Mesenchymal stem cell (in vitro differentiated cells and primary cell): ENCODE data around the gene PIP4K2C.
"Not testable (repeated sequence)": the region's sequence is repeated elsewhere in the genome, so short reads cannot be mapped to it uniquely, and the experiment has no call there.

Experiments used
- DNase-seq: peaks from one replicate; pipeline ENCODE4 v3.0.0-alpha.2; 2013
- H2AFZ ChIP-seq: one replicate; pipeline ENCODE4 v1.6.1; 2013; ENCODE audit warnings: low read depth, mild to moderate bottlenecking, control low read depth, inconsistent platforms, low read length, moderate library complexity
- H2AK5ac ChIP-seq: 2 replicates; pipeline ENCODE4 v1.6.1; 2013; ENCODE audit warnings: low read length, moderate library complexity, mild to moderate bottlenecking, inconsistent platforms; ENCODE audit not compliant: severe bottlenecking
- H2BK120ac ChIP-seq: one replicate; pipeline ENCODE4 v1.6.1; 2013; ENCODE audit warnings: low read depth, mild to moderate bottlenecking, inconsistent platforms, low read length, moderate library complexity
- H2BK12ac ChIP-seq, 2 experiments: one replicate each; pipeline ENCODE4 v1.6.1; 2013; ENCODE audit warnings: inconsistent platforms in 2 of 2, low read length in 2 of 2, mild to moderate bottlenecking in 2 of 2, moderate library complexity in 2 of 2, control low read depth in 1 of 2
- H2BK15ac ChIP-seq: one replicate; pipeline ENCODE4 v1.6.1; 2013; ENCODE audit warnings: mild to moderate bottlenecking, low read depth, inconsistent platforms; ENCODE audit not compliant: poor library complexity, severe bottlenecking
- H2BK5ac ChIP-seq: 2 replicates; pipeline ENCODE4 v1.6.1; 2013; ENCODE audit warnings: low read depth, mild to moderate bottlenecking, low read length, control low read depth, inconsistent platforms; ENCODE audit not compliant: poor library complexity, severe bottlenecking
- H3K14ac ChIP-seq, 2 experiments: one replicate each; pipeline ENCODE4 v1.6.1; 2013; ENCODE audit warnings: inconsistent platforms in 2 of 2, low read length in 2 of 2, control low read depth in 1 of 2, mild to moderate bottlenecking in 1 of 2, moderate library complexity in 1 of 2
- H3K18ac ChIP-seq, 2 experiments: one replicate each; pipeline ENCODE4 v1.6.1; 2013; ENCODE audit warnings: inconsistent platforms in 2 of 2, low read length in 2 of 2, control low read depth in 1 of 2, low read depth in 1 of 2, mild to moderate bottlenecking in 1 of 2
- H3K23ac ChIP-seq, 2 experiments: one replicate each; pipeline ENCODE4 v1.6.1; 2013; ENCODE audit warnings: inconsistent platforms in 2 of 2, low read length in 2 of 2, mild to moderate bottlenecking in 2 of 2, moderate library complexity in 2 of 2, control low read depth in 1 of 2
- H3K27ac ChIP-seq: 2 replicates; pipeline ENCODE4 v1.5.1; 2013; ENCODE audit warnings: mild to moderate bottlenecking, moderate library complexity, low read length, control low read depth, inconsistent platforms; ENCODE audit not compliant: poor library complexity, severe bottlenecking
- H3K27me3 ChIP-seq, 2 experiments: 2 replicates each; pipeline versions ENCODE4 v1.6.1 to v1.7.0; 2013; ENCODE audit warnings: low read length in 2 of 2, mild to moderate bottlenecking in 2 of 2, moderate library complexity in 2 of 2, control low read depth in 1 of 2, inconsistent platforms in 1 of 2; ENCODE audit not compliant: control insufficient read depth in 1 of 2, insufficient read depth in 1 of 2
- H3K36me3 ChIP-seq, 2 experiments: 2 replicates each; pipeline versions ENCODE4 v1.6.1 to v1.7.0; 2013; ENCODE audit warnings: low read length in 2 of 2, control low read depth in 1 of 2, inconsistent platforms in 1 of 2, low read depth in 1 of 2, mild to moderate bottlenecking in 1 of 2; ENCODE audit not compliant: insufficient read depth in 2 of 2, control insufficient read depth in 1 of 2
- H3K4ac ChIP-seq, 2 experiments: one replicate each; pipeline ENCODE4 v1.6.1; 2013; ENCODE audit warnings: inconsistent platforms in 2 of 2, low read length in 2 of 2, mild to moderate bottlenecking in 2 of 2, moderate library complexity in 2 of 2, control low read depth in 1 of 2, low read depth in 1 of 2
- H3K4me1 ChIP-seq: 2 replicates; pipeline ENCODE4 v1.6.1; 2013; ENCODE audit warnings: low read depth, low read length, control low read depth; ENCODE audit not compliant: control insufficient read depth, insufficient read depth
- H3K4me2 ChIP-seq: 2 replicates; pipeline ENCODE4 v1.6.1; 2013; ENCODE audit warnings: low read length, mild to moderate bottlenecking, inconsistent platforms; ENCODE audit not compliant: poor library complexity, severe bottlenecking
- H3K4me3 ChIP-seq, 2 experiments: 2 replicates each; pipeline versions ENCODE4 v1.5.1 to v1.7.0; 2013; ENCODE audit warnings: low read length in 2 of 2, mild to moderate bottlenecking in 2 of 2, control low read depth in 1 of 2, low read depth in 1 of 2; ENCODE audit not compliant: insufficient read depth in 1 of 2
- H3K79me1 ChIP-seq: replicated peaks from 2 replicates; pipeline ENCODE4 v1.6.1; 2013; ENCODE audit warnings: mild to moderate bottlenecking, control low read depth, low read length, inconsistent platforms; ENCODE audit not compliant: poor library complexity, severe bottlenecking
- H3K9ac ChIP-seq: 2 replicates; pipeline ENCODE4 v1.7.0; 2013; ENCODE audit warnings: mild to moderate bottlenecking, low read length, moderate library complexity
- H3K9me3 ChIP-seq: 2 replicates; pipeline ENCODE4 v1.7.0; 2013; ENCODE audit warnings: mild to moderate bottlenecking, low read length; ENCODE audit not compliant: control insufficient read depth
- H4K8ac ChIP-seq: one replicate; pipeline ENCODE4 v1.6.1; 2013; ENCODE audit warnings: inconsistent platforms, mild to moderate bottlenecking, low read length, moderate library complexity
- H4K91ac ChIP-seq: one replicate; pipeline ENCODE4 v1.6.1; 2013; ENCODE audit warnings: mild to moderate bottlenecking, low read length, inconsistent platforms
- WGBS: methylation state at CpG from one replicate; pipeline ENCODE4 v1.1.7; 2013; ENCODE audit warnings: mixed read lengths; 5-methylcytosine and 5-hydroxymethylcytosine counted together

Gene PIP4K2C

GRCh38 chr12:57561117-57561516, 29.9 kb upstream of the PIP4K2C start:
- H4K91ac ChIP-seq, H2BK12ac ChIP-seq, H3K4me1 ChIP-seq, H4K8ac ChIP-seq, H3K79me1 ChIP-seq, H2BK120ac ChIP-seq, H2BK5ac ChIP-seq, H3K23ac ChIP-seq, H3K9ac ChIP-seq, H3K4me3 ChIP-seq, H3K36me3 ChIP-seq, H3K14ac ChIP-seq, H2AK5ac ChIP-seq, DNase-seq, H3K9me3 ChIP-seq, H3K4me2 ChIP-seq, H3K27ac ChIP-seq, H2AFZ ChIP-seq, H3K4ac ChIP-seq, H3K18ac ChIP-seq, H2BK15ac ChIP-seq: not testable (repeated sequence)
- H3K27me3 ChIP-seq, result peaks cover 14 to 24% of the 10 kb centered on the region in 2 experiments
- no CpG with 5 or more reads among the region's 1 CpG for WGBS

- Histone ChIP-seq H4K8ac (no peak overlapping the region), H3K4me2 (no peak overlapping the region), H2AFZ (no peak overlapping the region), H3K4ac (no peak overlapping the region), H3K79me1 (no peaks in the 10 kb centered on the region), H2BK12ac (no peak overlapping the region), H3K14ac (no peak overlapping the region), H4K91ac (no peak overlapping the region), H2BK15ac (no peak overlapping the region), H2BK5ac (no peak overlapping the region), H2BK120ac (no peak overlapping the region), H3K36me3 (peaks cover 0 to 5% of the 10 kb centered on the region in 2 experiments), H3K4me1 (no peaks in the 10 kb centered on the region), H3K4me3 (no peak overlapping the region), H3K27me3 (peaks cover 18 to 24% of the 10 kb centered on the region in 2 experiments), H3K9me3 (peaks cover 3% of the 10 kb centered on the region), H3K27ac (no peak overlapping the region), H2AK5ac (no peak overlapping the region), H3K23ac (no peak overlapping the region), H3K18ac (no peak overlapping the region), H3K9ac (no peak overlapping the region)
- no peak for DNase-seq
- WGBS, result 70% methylated on average over 3 of the region's 4 CpGs
Observed at GRCh38 chr12:57563358-57563757, 27.6 kb upstream of the PIP4K2C start.

- peaks cover 19 to 31% of the 10 kb centered on the region in 2 experiments for H3K27me3 ChIP-seq
Observed at GRCh38 chr12:57564178-57564740, 26.7 kb upstream of the PIP4K2C start.

GRCh38 chr12:57568838-57569237, 22.2 kb upstream of the PIP4K2C start:
- 80% methylated on average over 6 of the region's 6 CpGs for WGBS
- no peak overlapping the region for H4K8ac ChIP-seq

More at GRCh38 chr12:57564178-57564740, 26.7 kb upstream of the PIP4K2C start:
- no peak overlapping the region for H3K23ac ChIP-seq
- no peak overlapping the region for H2BK15ac ChIP-seq
- no peak overlapping the region for H3K4ac ChIP-seq
- H3K14ac ChIP-seq, result no peak overlapping the region
- H2AK5ac ChIP-seq, result no peak overlapping the region
- no peak overlapping the region for H3K4me3 ChIP-seq
- no peak overlapping the region for H3K18ac ChIP-seq
- H2BK120ac ChIP-seq, result no peak overlapping the region
- peaks cover 0 to 8% of the 10 kb centered on the region in 2 experiments for H3K36me3 ChIP-seq
- no peaks in the 10 kb centered on the region for H3K4me1 ChIP-seq
- no peak for DNase-seq
- H4K8ac ChIP-seq, result no peak overlapping the region
- no peak overlapping the region for H2BK5ac ChIP-seq
- 86% methylated on average over 6 of the region's 7 CpGs for WGBS
- no peaks in the 10 kb centered on the region for H3K79me1 ChIP-seq
- no peak overlapping the region for H2AFZ ChIP-seq
- H2BK12ac ChIP-seq, result no peak overlapping the region
- H4K91ac ChIP-seq, result no peak overlapping the region
- no peak overlapping the region for H3K9ac ChIP-seq
- no peak overlapping the region for H3K4me2 ChIP-seq
- no peak overlapping the region for H3K27ac ChIP-seq
- H3K9me3 ChIP-seq, result peaks cover 3% of the 10 kb centered on the region

More at GRCh38 chr12:57568838-57569237, 22.2 kb upstream of the PIP4K2C start:
- Histone ChIP-seq H2AK5ac (no peak overlapping the region), H3K4me1 (no peaks in the 10 kb centered on the region), H2BK15ac (no peak overlapping the region), H3K27ac (no peak overlapping the region), H3K27me3 (peaks cover 18 to 35% of the 10 kb centered on the region in 2 experiments), H3K9me3 (peaks cover 2% of the 10 kb centered on the region), H3K4me2 (no peak overlapping the region), H2BK12ac (no peak overlapping the region), H3K23ac (no peak overlapping the region), H3K4ac (no peak overlapping the region), H3K18ac (no peak overlapping the region), H3K4me3 (no peak overlapping the region), H3K9ac (no peak overlapping the region), H3K36me3 (peaks cover 0 to 23% of the 10 kb centered on the region in 2 experiments), H2BK5ac (no peak overlapping the region), H3K14ac (no peak overlapping the region), H2BK120ac (no peak overlapping the region), H3K79me1 (no peaks in the 10 kb centered on the region), H4K91ac (no peak overlapping the region), H2AFZ (no peak overlapping the region)
- no peak for DNase-seq
